Tibial nerve (tissue), 4 donors: ENCODE measurements around the gene CACHD1. TPM values are rescaled to one million over a fixed set of nuclear protein-coding genes. Genes with fewer than 3 reads are reported as not detected.
A peak's percentile ranks its signal among the peaks of the same experiment; 100 is the strongest.

Source experiments
- DNase-seq, 2 donors: peaks; one replicate each; pipeline ENCODE4 v3.0.0-alpha.2; 2019; ENCODE audit warnings: low spot score in 2 of 2
- H3K27ac ChIP-seq, 4 donors: fragments of 200-600 bp; sonication (generic) in 3 of 4; one replicate each; pipeline ENCODE4 v1.5.1; 2017 to 2019; ENCODE audit warnings: mild to moderate bottlenecking in 1 of 4
- H3K27me3 ChIP-seq, 2 donors: fragments of 200-600 bp; sonication (generic) in 1 of 2; one replicate each; pipeline versions ENCODE4 v1.5.1 to v1.6.0; 2017 to 2019
- H3K36me3 ChIP-seq, 3 donors: fragments of 200-600 bp; sonication (generic); one replicate each; pipeline ENCODE4 v1.5.1; 2018 to 2019
- H3K4me1 ChIP-seq, 4 donors: fragments of 200-600 bp; sonication (generic) in 3 of 4; one replicate each; pipeline ENCODE4 v1.5.1; 2017 to 2019
- H3K4me3 ChIP-seq, 4 donors: fragments of 200-600 bp; sonication (generic) in 3 of 4; one replicate each; pipeline ENCODE4 v1.5.1; 2017 to 2019; ENCODE audit warnings: mild to moderate bottlenecking in 1 of 4, moderate library complexity in 1 of 4
- H3K9me3 ChIP-seq, 4 donors: fragments of 200-600 bp; sonication (generic) in 3 of 4; one replicate each; pipeline ENCODE4 v1.5.1; 2017 to 2019
- EP300 ChIP-seq, 2 donors: sonication (generic); formaldehyde crosslinking; IDR thresholded peaks; one replicate each; pipeline ENCODE4 v1.6.1; 2017; ENCODE audit warnings: antibody characterized with exemption in 2 of 2, mild to moderate bottlenecking in 1 of 2
- POLR2A ChIP-seq, 2 donors: fragments of 450-650 bp; IDR thresholded peaks; one replicate each; pipeline ENCODE4 v1.6.1; 2017; ENCODE audit warnings: antibody characterized with exemption in 2 of 2, mild to moderate bottlenecking in 2 of 2, moderate library complexity in 2 of 2
- WGBS, 2 donors: methylation state at CpG; one replicate each; pipeline ENCODE4 v1.1.5; 2018; 5-methylcytosine and 5-hydroxymethylcytosine counted together
- total RNA-seq, 4 donors: library from RNA; depleted of rRNA; stranded (reverse); fragments of >200 nt; gene quantifications; one replicate each; pipeline ENCODE4 v1.1.0, GENCODE V29; 2016
- TF ChIP-seq, protein P1 (sequence below), 5 experiments: fragments of 200-600 bp in 3 of 5; fragments of 450-650 bp in 2 of 5; sonication (generic) in 3 of 5; IDR thresholded peaks; one replicate each; pipeline ENCODE4 v1.5.1; 2016 to 2019; ENCODE audit warnings: antibody characterized with exemption in 5 of 5, mild to moderate bottlenecking in 3 of 5, moderate library complexity in 2 of 5

The CACHD1 gene
- total RNA-seq, 4 donors from 2014 or later = 7.4 to 15.9 (median 10.0) TPM

DNA sequence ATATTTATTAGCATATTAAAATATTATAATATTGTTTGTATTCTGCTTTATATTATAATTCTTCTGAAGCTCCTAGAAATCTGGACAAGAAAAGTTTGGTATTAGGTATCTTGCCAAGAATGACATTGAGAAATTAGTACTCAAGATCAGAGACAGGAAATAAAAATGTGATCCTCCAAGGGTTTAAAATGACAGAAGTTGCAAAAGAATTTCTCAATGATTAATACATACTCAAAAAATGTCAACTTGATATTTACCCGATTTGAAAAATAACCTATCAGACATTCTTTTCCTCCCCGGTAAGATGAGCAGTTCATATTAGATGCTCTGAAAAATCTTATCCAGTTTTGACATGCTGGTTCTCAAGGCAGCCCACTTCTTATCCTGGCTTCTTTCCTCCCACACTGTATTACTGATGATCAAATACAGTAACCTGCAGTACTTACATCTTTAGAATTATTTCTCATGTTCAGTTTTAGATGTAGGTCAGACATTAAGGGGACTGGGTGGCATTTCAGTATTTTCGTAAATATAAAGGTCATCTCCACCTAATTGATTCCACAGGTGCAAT lies 55.3 kb downstream of the CACHD1 start:
- Histone ChIP-seq H3K27me3 (no peaks in the 10 kb centered on the region), H3K4me3 (no peak overlapping the region), H3K9me3 (no peaks in the 10 kb centered on the region), H3K27ac (no peak overlapping the region), H3K4me1 (peaks cover 0 to 14% (median 2%) of the 10 kb centered on the region in 4 donors), H3K36me3 (no peaks in the 10 kb centered on the region)
- WGBS, 2 donors = 56 to 68% methylated on average over 3 of the region's 3 CpGs
- no peak for DNase-seq
- no peak for TF ChIP-seq EP300 (IDR thresholded peaks at IDR 0.05)
- TF ChIP-seq, protein P1, sequence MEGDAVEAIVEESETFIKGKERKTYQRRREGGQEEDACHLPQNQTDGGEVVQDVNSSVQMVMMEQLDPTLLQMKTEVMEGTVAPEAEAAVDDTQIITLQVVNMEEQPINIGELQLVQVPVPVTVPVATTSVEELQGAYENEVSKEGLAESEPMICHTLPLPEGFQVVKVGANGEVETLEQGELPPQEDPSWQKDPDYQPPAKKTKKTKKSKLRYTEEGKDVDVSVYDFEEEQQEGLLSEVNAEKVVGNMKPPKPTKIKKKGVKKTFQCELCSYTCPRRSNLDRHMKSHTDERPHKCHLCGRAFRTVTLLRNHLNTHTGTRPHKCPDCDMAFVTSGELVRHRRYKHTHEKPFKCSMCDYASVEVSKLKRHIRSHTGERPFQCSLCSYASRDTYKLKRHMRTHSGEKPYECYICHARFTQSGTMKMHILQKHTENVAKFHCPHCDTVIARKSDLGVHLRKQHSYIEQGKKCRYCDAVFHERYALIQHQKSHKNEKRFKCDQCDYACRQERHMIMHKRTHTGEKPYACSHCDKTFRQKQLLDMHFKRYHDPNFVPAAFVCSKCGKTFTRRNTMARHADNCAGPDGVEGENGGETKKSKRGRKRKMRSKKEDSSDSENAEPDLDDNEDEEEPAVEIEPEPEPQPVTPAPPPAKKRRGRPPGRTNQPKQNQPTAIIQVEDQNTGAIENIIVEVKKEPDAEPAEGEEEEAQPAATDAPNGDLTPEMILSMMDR (IDR thresholded peaks at IDR 0.05) = no peak
- no peak for TF ChIP-seq POLR2A (IDR thresholded peaks at IDR 0.05)

DNA sequence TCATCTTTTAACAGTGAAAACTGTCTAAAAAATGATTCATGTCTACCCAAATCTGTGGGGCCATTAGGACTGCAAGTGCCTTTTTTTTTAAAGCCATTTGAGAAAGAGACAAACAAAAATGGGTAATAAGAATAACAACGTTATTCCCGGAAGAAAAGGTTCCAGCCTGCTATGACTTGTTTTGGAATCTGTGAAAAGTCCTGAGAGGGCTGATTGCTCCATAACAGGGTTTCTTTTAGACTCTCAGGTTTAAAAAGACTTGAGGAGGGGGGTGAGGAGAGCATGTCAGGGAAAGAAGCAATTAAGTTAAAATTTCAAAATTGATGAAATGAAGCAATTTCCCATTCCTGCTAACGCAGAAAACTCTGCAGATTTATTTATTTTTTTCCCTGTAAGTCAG lies 56.4 kb downstream of the CACHD1 start:
- Histone ChIP-seq H3K27me3 (no peaks in the 10 kb centered on the region), H3K27ac (peak overlapping the region in 1 of 4 donors; percentile 44), H3K4me1 (peaks cover 0 to 14% (median 2%) of the 10 kb centered on the region in 4 donors), H3K4me3 (no peak overlapping the region), H3K36me3 (no peaks in the 10 kb centered on the region), H3K9me3 (no peaks in the 10 kb centered on the region)
- no peak for TF ChIP-seq POLR2A (IDR thresholded peaks at IDR 0.05)
- peak in 1 of 2 donors; percentile 54 for TF ChIP-seq EP300 (IDR thresholded peaks at IDR 0.05)
- TF ChIP-seq, protein P1 (IDR thresholded peaks at IDR 0.05) = no peak
- WGBS, 2 donors = 55 to 66% methylated on average over 3 of the region's 3 CpGs
- DNase-seq = no peak

DNA sequence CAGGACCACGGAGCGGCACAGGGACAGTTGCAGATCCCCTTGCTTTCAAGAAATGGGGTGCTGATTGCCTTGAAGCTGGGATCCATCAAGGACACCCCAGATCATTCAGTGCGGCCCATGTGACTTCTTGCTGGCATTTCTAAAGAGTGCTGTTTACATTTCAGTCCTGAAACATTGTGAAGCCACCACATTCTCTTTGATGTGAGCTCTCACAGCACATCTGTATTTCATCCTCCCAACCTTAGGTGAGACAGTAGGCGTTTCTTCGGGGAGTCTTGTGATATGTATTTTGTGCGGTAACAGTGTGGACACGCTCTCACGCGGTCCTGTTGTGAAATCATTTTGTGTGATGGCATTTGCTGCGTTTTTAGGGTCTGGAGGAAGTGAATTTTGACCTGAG lies 57.2 kb downstream of the CACHD1 start:
- WGBS, 2 donors = 90 to 91% methylated on average over 10 of the region's 10 CpGs
- no peak overlapping the region for H3K27ac ChIP-seq
- H3K9me3 ChIP-seq = no peaks in the 10 kb centered on the region

DNA sequence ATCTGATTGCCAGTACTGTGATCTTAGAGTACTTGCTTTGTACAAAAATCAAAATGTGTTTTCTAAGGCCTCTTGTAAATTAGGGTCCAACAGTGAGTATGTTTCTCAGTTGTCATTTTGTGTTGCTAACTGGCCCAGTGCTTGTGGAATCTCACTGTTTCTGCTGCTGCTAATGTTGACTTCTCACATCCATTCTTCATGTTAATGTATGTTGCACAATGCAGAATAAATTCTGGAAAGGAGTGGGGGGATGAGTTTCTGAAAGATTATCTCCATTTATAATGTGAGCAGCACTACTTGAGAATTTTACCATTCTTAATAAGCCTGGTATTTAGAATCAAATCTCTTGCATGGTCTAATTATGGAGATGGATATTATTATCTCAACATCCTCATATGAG lies 57.9 kb downstream of the CACHD1 start:
- H3K4me1 ChIP-seq = peaks cover 0 to 14% (median 2%) of the 10 kb centered on the region in 4 donors
- TF ChIP-seq, protein P1 (IDR thresholded peaks at IDR 0.05) = no peak
- TF ChIP-seq EP300 (IDR thresholded peaks at IDR 0.05) (no peak), POLR2A (IDR thresholded peaks at IDR 0.05) (no peak)
- no peaks in the 10 kb centered on the region for H3K27me3 ChIP-seq
- no peaks in the 10 kb centered on the region for H3K9me3 ChIP-seq
- H3K27ac ChIP-seq = no peak overlapping the region
- no peaks in the 10 kb centered on the region for H3K36me3 ChIP-seq
- no peak overlapping the region for H3K4me3 ChIP-seq
- DNase-seq = no peak

More for the DNA sequence above, 57.2 kb downstream of the CACHD1 start:
- H3K4me3 ChIP-seq = no peak overlapping the region
- peaks cover 0 to 14% (median 2%) of the 10 kb centered on the region in 4 donors for H3K4me1 ChIP-seq
- TF ChIP-seq EP300 (IDR thresholded peaks at IDR 0.05) (no peak), POLR2A (IDR thresholded peaks at IDR 0.05) (no peak)
- TF ChIP-seq, protein P1 (IDR thresholded peaks at IDR 0.05) = no peak
- no peak for DNase-seq
- H3K27me3 ChIP-seq = no peaks in the 10 kb centered on the region
- H3K36me3 ChIP-seq = no peaks in the 10 kb centered on the region

DNA sequence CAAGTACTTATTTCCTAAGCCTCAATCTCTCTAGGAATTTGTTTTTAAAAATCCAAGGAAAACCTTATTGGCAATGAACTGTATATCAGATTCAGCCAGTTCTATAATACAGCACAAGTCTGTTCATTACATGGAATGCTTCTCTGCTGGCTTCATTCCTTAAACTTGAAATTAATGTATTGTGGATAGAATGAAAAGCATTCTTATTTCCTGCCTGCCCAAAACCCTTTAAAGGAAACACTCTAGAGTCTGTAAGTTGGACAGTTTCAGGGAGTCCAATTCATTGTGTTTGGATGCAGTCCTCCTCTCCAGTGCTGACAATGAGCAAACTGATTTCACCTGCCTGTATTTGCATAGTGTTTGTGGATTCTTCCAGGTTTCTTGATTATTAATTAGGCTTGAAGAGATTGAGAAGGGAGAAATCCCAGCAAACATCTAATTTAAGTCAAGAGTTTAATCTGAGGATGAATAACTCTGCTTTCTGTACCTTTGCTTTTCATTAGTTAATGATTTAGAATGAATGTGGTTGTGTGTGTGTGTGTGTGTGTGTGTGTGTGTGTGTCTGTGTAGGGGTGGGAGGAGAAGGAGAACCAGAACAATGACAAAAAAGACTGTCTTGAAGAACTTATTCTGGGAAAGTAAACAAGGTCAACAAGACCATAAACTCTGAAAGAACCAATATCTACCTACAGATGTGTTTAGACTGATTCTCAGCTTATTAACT lies 61.2 kb downstream of the CACHD1 start:
- no peak for DNase-seq
- Histone ChIP-seq H3K9me3 (peaks cover 0 to 4% (median 0%) of the 10 kb centered on the region in 4 donors), H3K27me3 (no peaks in the 10 kb centered on the region), H3K27ac (no peak overlapping the region), H3K4me3 (no peak overlapping the region), H3K36me3 (no peaks in the 10 kb centered on the region), H3K4me1 (peaks cover 0 to 15% (median 2%) of the 10 kb centered on the region in 4 donors)
- TF ChIP-seq POLR2A (IDR thresholded peaks at IDR 0.05) (no peak), EP300 (IDR thresholded peaks at IDR 0.05) (no peak)
- TF ChIP-seq, protein P1 (IDR thresholded peaks at IDR 0.05) = no peak
